Heart left ventricle (tissue), 16 donors: Measurements from ENCODE around the gene STK17B. TPM values are rescaled to one million over a fixed set of nuclear protein-coding genes. Genes with fewer than 3 reads are reported as not detected.

Experiments
- ATAC-seq, 4 donors: fragments of 200-7000 bp; cut with Tn5 transposase; one replicate each; pipeline ENCODE4 v1.9.1; 2020 to 2022; ENCODE audit warnings: moderate library complexity in 4 of 4, mild to moderate bottlenecking in 3 of 4, moderate number of reproducible peaks in 1 of 4
- DNase-seq, 5 donors: peaks; one replicate each; pipeline ENCODE4 v3.0.0-alpha.2; 2020
- H3K27ac ChIP-seq, 12 donors: fragments of 200-600 bp; sonication (generic) in 4 of 12; one replicate each; pipeline versions ENCODE4 v1.5.0 to v1.8.0; 2016 to 2022; ENCODE audit warnings: mild to moderate bottlenecking in 2 of 12
- H3K27me3 ChIP-seq, 9 donors: fragments of 200-600 bp; sonication (generic) in 2 of 9; one replicate each; pipeline versions ENCODE4 v1.5.1 to v1.8.0; 2016 to 2022; ENCODE audit warnings: mild to moderate bottlenecking in 3 of 9
- H3K36me3 ChIP-seq, 9 donors: fragments of 200-600 bp; sonication (generic) in 2 of 9; one replicate each; pipeline versions ENCODE4 v1.5.0 to v1.8.0; 2018 to 2022; ENCODE audit warnings: mild to moderate bottlenecking in 2 of 9
- H3K4me1 ChIP-seq, 12 donors: fragments of 200-600 bp; sonication (generic) in 4 of 12; one replicate each; pipeline versions ENCODE4 v1.5.0 to v1.8.0; 2016 to 2022; ENCODE audit warnings: mild to moderate bottlenecking in 3 of 12
- H3K4me3 ChIP-seq, 12 donors: fragments of 200-600 bp; sonication (generic) in 4 of 12; one replicate each; pipeline versions ENCODE4 v1.5.0 to v1.8.0; 2017 to 2022; ENCODE audit warnings: mild to moderate bottlenecking in 9 of 12, moderate library complexity in 4 of 12
- H3K9me3 ChIP-seq, 12 donors: fragments of 200-600 bp; sonication (generic) in 4 of 12; one replicate each; pipeline versions ENCODE4 v1.5.0 to v1.8.0; 2016 to 2022; ENCODE audit warnings: mild to moderate bottlenecking in 1 of 12
- CTCF ChIP-seq, 12 donors: fragments of 200-600 bp; sonication (generic) in 4 of 12; IDR thresholded peaks; one replicate each; pipeline versions ENCODE4 v1.5.0 to v1.8.0; 2018 to 2022; ENCODE audit warnings: antibody characterized with exemption in 12 of 12, mild to moderate bottlenecking in 5 of 12
- POLR2A ChIP-seq, 2 donors: fragments of 450-650 bp; IDR thresholded peaks; one replicate each; pipeline ENCODE4 v1.6.1; 2017; ENCODE audit warnings: antibody characterized with exemption in 2 of 2, mild to moderate bottlenecking in 2 of 2, moderate library complexity in 2 of 2
- WGBS, 4 donors: extraction: QIAGEN DNeasy Blood & Tissue Kit in 2 of 4; methylation state at CpG; one replicate each; pipeline versions ENCODE4 v1.1.5 to v1.1.7; 2013 to 2018; 5-methylcytosine and 5-hydroxymethylcytosine counted together
- intact Hi-C, 10 donors: fragments of 100-400 bp; cut with DNase I; formaldehyde crosslinking; loops; one replicate each; pipeline versions ENCODE4 v1.11.1 to v1.14.2; 2022
- polyA plus RNA-seq, 2 donors: library from polyadenylated mRNA; stranded (reverse); fragments of 200-250 nt; gene quantifications; one replicate each; pipeline ENCODE4 v1.2.3, GENCODE V29; 2013
- total RNA-seq, 9 donors: library from RNA; depleted of rRNA in 2 of 9; stranded (reverse); fragments of >200 nt in 2 of 9; fragmentation: NEBNext Ultra II Directional in 3 of 9; extraction: Animal tissue kit (Norgen Biotek cat#: 25700) in 3 of 9; gene quantifications; one replicate each; pipeline versions ENCODE4 v1.1.0 to v1.2.4, GENCODE V29; 2016 to 2023
- donor health status: ischemic (EF 13 %, LVEDD 7.1; RV severe dilation, severe dysfunction).
- donor health status: healthy with polysubstance abuse.
- donor health status: DM: no; HTN: yes; CAD: no.
- donor health status: DM: no; HTN: no; CAD: no.
- donor health status: ischemic (EF 25% LVEDD 6.9; RV normal size, moderate dysfunction).
- donor health status: ischemic (EF 25% LVEDD 5.7; RV mildly dilated, moderate dysfunction).
- donor health status: healthy.
- donor health status: DM: yes; HTN: yes; CAD: no.
- donor health status: ischemic (EF 35%, LVEDD 5.7; RV mildly dilated, moderate dysfunction).
- donor health status: nonischemic (EF 11% LVEDD 7.7; RV severe dilation, severe dysfunction).
- donor health status: DM: yes; HTN: yes; CAD: no.
- donor health status: PGD.
- donor health status: ischemic (EF 29% LVEDD 5.4; RV normal size, mild dysfunction).
- donor health status: nonischemic (EF 23%, LVEDD 6.1; RV moderate dilation, normal function).

Gene STK17B
- total and polyA plus RNA-seq, 11 donors: 1.4 to 24.4 (median 4.5) TPM

- Histone ChIP-seq H3K9me3 (peaks cover 0 to 7% (median 0%) of the 10 kb centered on the region in 12 donors), H3K4me1 (peaks cover 0 to 15% (median 4%) of the 10 kb centered on the region in 12 donors), H3K36me3 (no peaks in the 10 kb centered on the region), H3K27me3 (no peaks in the 10 kb centered on the region), H3K27ac (no peak overlapping the region), H3K4me3 (no peak overlapping the region)
- no peak for ATAC-seq
- TF ChIP-seq POLR2A (IDR thresholded peaks at IDR 0.05): no peak
- TF ChIP-seq CTCF (IDR thresholded peaks at IDR 0.05): no peak
- intact Hi-C loops: loop anchor here in 3 of 10 donors (5.0 to 10.0 kb wide), 3 partner anchors 254 to 371 kb away; no protein-coding TSS in a partner anchor
- no peak for DNase-seq
- WGBS, 4 donors: 84 to 95% (median 92%) methylated on average over 5 of the region's 5 CpGs
These were observed 87.8 kb downstream of the STK17B start for GRCh38 chr2:196083601-196084000.

Other genes with a start within 250 kb of the STK17B start
- gene DNAH7, start 102.7 kb downstream of the STK17B start, total RNA-seq: 1 to 10 TPM in 1 of 9 donors, under 1 TPM in 7, not detected in 1; 0.11 to 1.5 (median 0.40) TPM
- gene DNAH7, start 102.7 kb downstream of the STK17B start, polyA plus RNA-seq: under 1 TPM; 0.08 to 0.61 TPM